SK-N-SH treated with all-trans-retinoic acid at 6 μM for 48 hours (cell line): ENCODE data around the gene GPR160.

Experiments
- BACH2 ChIP-seq: fragments of 250-450 bp; sonication (Bioruptor Pico); IDR thresholded peaks from 2 replicates; pipeline ENCODE4 v1.9.0; 2021; ENCODE audit warnings: mild to moderate bottlenecking, borderline replicate concordance
- ESRRG ChIP-seq: fragments of 250-450 bp; sonication (Bioruptor Pico); IDR thresholded peaks from 2 replicates; pipeline ENCODE4 v1.6.1; 2021; ENCODE audit warnings: mild to moderate bottlenecking
- GLIS3 ChIP-seq: fragments of 250-450 bp; sonication (Bioruptor Pico); IDR thresholded peaks from 2 replicates; pipeline ENCODE4 v1.5.0; 2020; ENCODE audit warnings: mild to moderate bottlenecking, moderate library complexity
- PATZ1 ChIP-seq: fragments of 250-450 bp; sonication (Bioruptor Pico); IDR thresholded peaks from 2 replicates; pipeline ENCODE4 v1.8.0; 2020; ENCODE audit warnings: mild to moderate bottlenecking, moderate library complexity, borderline replicate concordance
- ZFP3 ChIP-seq: fragments of 250-450 bp; sonication (Bioruptor Pico); IDR thresholded peaks from 2 replicates; pipeline ENCODE4 v1.5.0; 2020; ENCODE audit warnings: mild to moderate bottlenecking, moderate library complexity

GRCh38 chr3:170040418-170040817, 2.6 kb downstream of the GPR160 start:
- TF ChIP-seq BACH2, result no peak
- no peak for TF ChIP-seq GLIS3 (CRISPR knock-in tag)
- no peak for TF ChIP-seq PATZ1
- no peak for TF ChIP-seq ZFP3 (CRISPR knock-in tag)
- no peak for TF ChIP-seq ESRRG (CRISPR knock-in tag)
